ENCODE data around the gene RAET1G.
"Not testable (repeated sequence)": the region's sequence is repeated elsewhere in the genome, so short reads cannot be mapped to it uniquely, and the experiment has no call there.

Gene RAET1G

GRCh38 chr6:149897015-149897697 lies 25.8 kb downstream of the RAET1G start:
- TF ChIP-seq CTCF (IDR thresholded peaks at IDR 0.05; ENCODE audit: low read depth, low read length) = no peak
- no peak for DNase-seq
- Histone ChIP-seq H3K4me1 (no peaks in the 10 kb centered on the region; the same call in 1 of the 2 replicates), H3K4me3 (ENCODE audit: low read depth, low read length) (no peak overlapping the region), H3K9me3 (no peaks in the 10 kb centered on the region), H3K27me3 (no peaks in the 10 kb centered on the region), H3K36me3 (no peaks in the 10 kb centered on the region)

GRCh38 chr6:149896491-149896890 lies 26.4 kb downstream of the RAET1G start:
- no peak for TF ChIP-seq CTCF (IDR thresholded peaks at IDR 0.05; ENCODE audit: low read depth, low read length)
- DNase-seq = no peak
- Histone ChIP-seq H3K4me3 (ENCODE audit: low read depth, low read length) (no peak overlapping the region), H3K4me1 (no peaks in the 10 kb centered on the region; the same call in 1 of the 2 replicates), H3K36me3 (no peaks in the 10 kb centered on the region), H3K9me3 (no peaks in the 10 kb centered on the region), H3K27me3 (no peaks in the 10 kb centered on the region)

DNA sequence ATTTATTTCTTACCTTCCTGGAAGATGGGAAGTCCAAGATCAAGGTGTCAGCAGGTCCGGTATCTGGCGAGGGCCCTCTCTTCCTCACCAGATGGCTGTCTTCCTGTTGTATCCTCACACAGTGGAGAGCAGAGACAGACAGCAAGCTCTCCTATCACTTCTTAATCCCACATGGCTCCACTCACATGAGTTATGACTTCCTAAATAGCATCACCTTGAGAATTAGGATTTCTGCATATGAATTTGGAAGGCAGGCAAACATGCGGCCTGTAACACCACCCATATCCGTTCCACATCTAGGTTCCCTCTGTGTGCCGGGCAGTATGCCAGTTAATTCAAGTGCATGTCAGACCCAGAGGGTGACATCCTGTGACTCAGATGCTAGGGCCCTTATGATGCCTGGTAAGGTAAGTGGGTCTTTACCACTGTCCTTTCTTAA lies 27.1 kb downstream of the RAET1G start:
- Histone ChIP-seq H3K4me3 (ENCODE audit: low read depth, low read length) (no peak overlapping the region), H3K27me3 (no peaks in the 10 kb centered on the region)

DNA sequence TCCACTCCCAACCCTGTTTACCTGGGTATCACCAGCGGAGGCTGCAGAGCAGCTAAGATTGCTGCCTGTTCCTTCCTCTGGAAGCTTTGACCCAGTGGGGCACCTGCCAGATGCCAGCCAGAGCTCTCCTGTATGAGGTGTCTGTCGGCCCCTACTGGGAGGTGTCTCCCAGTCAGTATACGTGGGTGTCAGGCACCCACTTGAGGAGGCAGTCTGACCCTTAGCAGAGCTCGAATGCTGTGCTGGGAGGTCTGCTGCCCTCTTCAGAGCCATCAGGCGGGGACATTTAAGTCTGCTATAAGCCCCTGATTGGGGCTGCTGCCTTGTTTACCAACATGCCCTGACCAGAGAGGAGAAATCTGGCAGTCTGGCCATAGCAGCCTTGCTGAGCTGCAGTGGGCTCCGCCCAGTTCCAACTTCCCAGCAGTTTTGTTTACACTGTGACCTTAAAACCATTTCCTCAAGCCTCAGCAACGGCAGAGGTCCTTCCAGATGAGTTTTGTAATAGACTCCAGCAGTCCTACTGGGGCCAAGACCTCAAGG lies 27.8 kb downstream of the RAET1G start:
- Histone ChIP-seq H3K4me1 (no peaks in the 10 kb centered on the region; the same call in 1 of the 2 replicates), H3K4me3 (ENCODE audit: low read depth, low read length) (no peak overlapping the region), H3K36me3 (no peaks in the 10 kb centered on the region), H3K27me3 (no peaks in the 10 kb centered on the region), H3K9me3 (no peaks in the 10 kb centered on the region)
- no peak for TF ChIP-seq CTCF (IDR thresholded peaks at IDR 0.05; ENCODE audit: low read depth, low read length)
- DNase-seq = no peak

More for the DNA sequence above, 27.1 kb downstream of the RAET1G start:
- no peaks in the 10 kb centered on the region; the same call in 1 of the 2 replicates for H3K4me1 ChIP-seq
- no peak for TF ChIP-seq CTCF (IDR thresholded peaks at IDR 0.05; ENCODE audit: low read depth, low read length)
- H3K36me3 ChIP-seq = no peaks in the 10 kb centered on the region
- no peaks in the 10 kb centered on the region for H3K9me3 ChIP-seq
- peak; percentile 52 for DNase-seq

DNA sequence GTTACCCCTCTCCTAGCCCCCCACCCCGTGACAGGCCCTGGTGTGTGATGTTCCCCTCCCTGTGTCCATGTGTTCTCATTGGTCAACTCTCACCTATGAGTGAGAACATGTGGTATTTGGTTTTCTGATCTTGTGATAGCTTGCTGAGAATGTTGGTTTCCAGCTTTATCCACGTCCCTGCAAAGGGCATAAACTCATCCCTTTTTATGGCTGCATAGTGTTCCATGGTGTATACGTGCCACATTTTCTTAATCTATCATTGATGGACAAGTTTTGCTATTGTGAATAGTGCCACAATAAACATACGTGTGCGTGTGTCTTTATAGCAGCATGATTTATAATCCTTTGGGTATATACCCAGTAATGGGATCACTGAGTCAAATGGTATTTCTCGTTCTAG lies 31.1 kb downstream of the RAET1G start:
- H3K4me3 ChIP-seq (ENCODE audit: low read depth, low read length); H3K27me3 ChIP-seq; DNase-seq; H3K9me3 ChIP-seq; H3K4me1 ChIP-seq; H3K36me3 ChIP-seq: not testable (repeated sequence)

GRCh38 chr6:149891259-149891658 lies 31.7 kb downstream of the RAET1G start:
- DNase-seq = no peak
- Histone ChIP-seq H3K36me3 (no peaks in the 10 kb centered on the region), H3K4me3 (ENCODE audit: low read depth, low read length) (no peak overlapping the region), H3K27me3 (no peaks in the 10 kb centered on the region), H3K4me1 (no peaks in the 10 kb centered on the region; the same call in 1 of the 2 replicates), H3K9me3 (no peaks in the 10 kb centered on the region)
- TF ChIP-seq CTCF (IDR thresholded peaks at IDR 0.05; ENCODE audit: low read depth, low read length) = no peak

Data from BE2C (cell line).